Neural crest cell (in vitro differentiated cells): ENCODE results near the gene FAM222B. TPM values are rescaled to one million over a fixed set of nuclear protein-coding genes. Genes with fewer than 3 reads are reported as not detected.
A peak's percentile ranks its signal among the peaks of the same experiment; 100 is the strongest.
"Not testable (repeated sequence)": the region's sequence is repeated elsewhere in the genome, so short reads cannot be mapped to it uniquely, and the experiment has no call there.

Experiments used
- DNase-seq: peaks from one replicate; pipeline ENCODE4 v3.0.0; 2021; ENCODE audit warnings: low read depth, mixed read lengths, low spot score
- H3K27ac Mint-ChIP-seq: one replicate; pipeline ENCODE4 v1.8.0; 2021; ENCODE audit warnings: mild to moderate bottlenecking, mixed read lengths; ENCODE audit not compliant: unreplicated experiment
- H3K27me3 Mint-ChIP-seq: 2 replicates; pipeline ENCODE4 v1.8.0; 2021; ENCODE audit warnings: low read depth, mild to moderate bottlenecking, mixed read lengths
- H3K36me3 Mint-ChIP-seq: 2 replicates; pipeline ENCODE4 v1.8.0; 2021; ENCODE audit warnings: low read depth, mild to moderate bottlenecking, mixed read lengths
- H3K4me1 Mint-ChIP-seq: 2 replicates; pipeline ENCODE4 v1.8.0; 2021; ENCODE audit warnings: mixed read lengths
- H3K4me3 Mint-ChIP-seq: one replicate; pipeline ENCODE4 v1.8.0; 2021; ENCODE audit warnings: mild to moderate bottlenecking, mixed read lengths
- H3K9me3 Mint-ChIP-seq: 2 replicates; pipeline ENCODE4 v1.8.0; 2021; ENCODE audit warnings: mixed read lengths
- CTCF ChIP-seq: fragments of 200-600 bp; sonication (generic); conservative IDR thresholded peaks from 2 replicates; pipeline ENCODE4 v1.5.0; 2021; ENCODE audit warnings: antibody characterized with exemption, mild to moderate bottlenecking
- total RNA-seq: library from RNA; stranded (reverse); gene quantifications from 2 replicates; pipeline ENCODE4 v1.2.1, GENCODE V29; 2021

The FAM222B gene
- total RNA-seq, 1 donor from 2014 or later: 29.6 TPM

DNA sequence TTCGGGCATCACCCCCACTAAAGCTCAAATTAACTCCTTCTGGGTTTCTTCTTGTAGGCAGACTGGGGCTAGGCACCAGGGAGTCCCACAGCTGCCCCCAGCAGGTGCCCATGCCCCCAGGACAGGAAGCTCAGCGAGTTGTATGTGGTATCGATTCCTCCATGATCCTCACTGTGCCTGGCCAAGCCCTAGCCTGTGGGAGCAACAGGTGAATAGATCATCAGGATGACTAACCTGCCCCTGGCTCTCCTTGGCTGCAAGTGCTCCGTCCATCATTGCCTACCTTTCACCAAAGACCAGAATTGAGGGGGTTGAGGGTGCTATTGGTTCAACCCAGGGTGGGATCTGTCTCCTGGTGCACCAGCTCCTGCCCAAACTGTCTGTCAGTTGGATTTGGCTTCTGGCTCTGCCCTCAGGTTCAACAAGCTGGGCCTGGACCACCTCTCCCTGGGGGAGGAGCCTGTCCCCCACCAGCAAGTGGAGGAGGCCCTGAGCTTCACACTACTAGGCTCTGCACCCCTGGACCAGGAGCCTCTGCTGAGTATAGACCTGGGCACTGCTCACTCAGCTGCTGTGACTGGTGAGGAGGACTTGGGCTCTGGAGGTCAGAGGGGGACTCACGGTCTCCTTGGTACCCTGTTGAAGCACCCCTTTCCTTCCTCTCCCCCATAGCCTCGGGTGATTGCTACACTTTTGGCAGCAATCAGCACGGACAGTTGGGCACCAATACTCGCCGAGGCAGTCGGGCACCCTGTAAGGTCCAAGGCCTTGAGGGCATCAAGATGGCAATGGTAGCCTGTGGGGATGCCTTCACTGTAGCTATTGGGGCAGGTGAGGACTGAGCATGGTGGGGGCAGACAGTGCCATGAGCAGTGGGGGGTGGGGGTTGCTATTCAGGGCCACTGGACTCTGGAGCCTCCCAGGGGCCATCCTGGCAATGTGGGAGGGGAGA is 101.9 kb downstream of the FAM222B start:
- Mint-ChIP-seq H3K4me3 (no peak overlapping the region), H3K27ac (no peak overlapping the region), H3K9me3 (no peaks in the 10 kb centered on the region), H3K27me3 (peaks cover 6% of the 10 kb centered on the region), H3K4me1 (peaks cover 12% of the 10 kb centered on the region), H3K36me3 (no peaks in the 10 kb centered on the region)
- no peak for TF ChIP-seq CTCF
- DNase-seq: no peak

DNA sequence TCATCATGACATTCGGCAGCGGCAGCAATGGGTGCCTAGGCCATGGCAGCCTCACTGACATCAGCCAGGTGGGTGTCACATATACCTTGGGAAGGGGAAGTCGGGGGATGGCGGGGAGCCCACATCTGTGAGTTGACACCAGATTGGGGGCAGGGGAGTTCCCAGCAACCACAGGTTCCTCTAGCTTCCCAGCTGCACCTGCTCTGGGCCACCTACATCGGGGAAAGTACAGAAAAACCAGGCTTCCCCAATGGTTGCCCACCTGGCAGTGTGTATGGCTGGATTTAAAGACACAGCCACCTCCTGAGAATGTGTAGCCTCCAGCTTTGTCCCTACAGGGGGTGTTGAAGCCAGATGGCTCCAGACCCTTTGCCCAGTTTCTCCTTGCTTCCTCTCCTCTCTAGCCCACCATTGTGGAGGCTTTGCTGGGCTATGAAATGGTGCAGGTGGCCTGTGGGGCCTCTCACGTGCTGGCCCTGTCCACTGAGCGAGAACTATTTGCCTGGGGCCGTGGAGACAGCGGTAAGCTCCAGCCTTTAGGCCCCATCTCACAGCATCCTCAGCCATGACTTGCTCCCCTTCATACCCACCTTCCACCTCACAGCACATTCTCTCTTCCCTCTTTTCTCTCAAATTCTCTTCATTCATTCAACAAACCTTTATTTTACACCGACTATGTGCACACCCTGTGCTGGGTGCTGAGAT is 103.8 kb downstream of the FAM222B start:
- H3K9me3 Mint-ChIP-seq: no peaks in the 10 kb centered on the region
- H3K36me3 Mint-ChIP-seq: no peaks in the 10 kb centered on the region
- no peak for TF ChIP-seq CTCF
- peaks cover 3% of the 10 kb centered on the region for H3K27me3 Mint-ChIP-seq
- H3K4me1 Mint-ChIP-seq: peaks cover 6% of the 10 kb centered on the region
- H3K27ac Mint-ChIP-seq: peak overlapping the region; percentile 52
- no peak for DNase-seq
- peak overlapping the region; percentile 23 for H3K4me3 Mint-ChIP-seq

- H3K9me3 Mint-ChIP-seq: no peaks in the 10 kb centered on the region
- H3K4me3 Mint-ChIP-seq: peak overlapping the region; percentile 19
- no peak for TF ChIP-seq CTCF
- DNase-seq: no peak
- peaks cover 8% of the 10 kb centered on the region for H3K4me1 Mint-ChIP-seq
- H3K27ac Mint-ChIP-seq: peak overlapping the region; percentile 52
- H3K36me3 Mint-ChIP-seq: no peaks in the 10 kb centered on the region
- peaks cover under 1% of the 10 kb centered on the region for H3K27me3 Mint-ChIP-seq
Observed at GRCh38 chr17:28737770-28738679, 104.6 kb downstream of the FAM222B start.

GRCh38 chr17:28737316-28737715 is 105.3 kb downstream of the FAM222B start:
- DNase-seq: no peak
- Mint-ChIP-seq H3K36me3 (no peaks in the 10 kb centered on the region), H3K4me1 (peaks cover 5% of the 10 kb centered on the region), H3K27me3 (no peaks in the 10 kb centered on the region), H3K4me3 (no peak overlapping the region), H3K9me3 (no peaks in the 10 kb centered on the region), H3K27ac (no peak overlapping the region)
- no peak for TF ChIP-seq CTCF

GRCh38 chr17:28735913-28736769 is 106.4 kb downstream of the FAM222B start:
- H3K4me1 Mint-ChIP-seq, H3K9me3 Mint-ChIP-seq, H3K27me3 Mint-ChIP-seq, H3K27ac Mint-ChIP-seq, H3K36me3 Mint-ChIP-seq, DNase-seq, H3K4me3 Mint-ChIP-seq: not testable (repeated sequence)
